ENCODE results near the gene SLC25A13. TPM values are rescaled to one million over a fixed set of nuclear protein-coding genes. Genes with fewer than 3 reads are reported as not detected.

Gene SLC25A13
- total RNA-seq, 1 experiment from 2014 or later, result 19.5 TPM

DNA sequence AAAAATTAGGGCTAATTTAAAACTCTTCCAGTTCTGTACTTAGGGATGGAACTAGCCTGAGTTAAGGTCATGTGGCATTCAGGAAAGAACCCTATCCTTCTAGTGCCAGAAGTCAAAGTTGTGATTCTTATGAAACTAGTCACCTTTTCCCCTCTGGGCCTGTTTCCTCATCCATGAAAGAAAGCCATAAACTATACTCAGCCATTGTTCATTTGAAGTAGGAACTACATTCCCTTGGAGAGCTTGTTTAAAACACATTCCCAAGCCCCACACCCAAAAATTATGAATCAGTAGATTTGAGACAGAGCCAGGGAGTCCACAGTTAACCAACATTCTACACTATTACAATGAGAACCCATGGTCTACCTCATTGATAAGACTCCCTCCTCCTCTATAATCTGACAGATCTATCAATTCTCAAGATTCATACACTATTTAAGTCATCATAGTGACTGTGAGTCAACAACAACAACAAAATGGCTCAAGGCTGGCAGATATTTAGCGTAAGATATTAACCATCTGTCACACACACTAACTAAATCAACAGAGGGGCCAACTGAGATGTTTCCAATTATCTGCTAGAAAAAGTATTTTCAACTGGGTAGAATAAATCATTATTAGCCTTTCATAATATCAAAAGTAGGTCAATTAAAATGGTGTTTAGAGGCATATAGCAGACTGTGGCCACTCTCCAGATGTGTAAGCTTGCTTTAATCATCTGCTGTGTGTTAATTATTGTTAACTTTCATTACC lies 102.3 kb downstream of the SLC25A13 start:
- Histone ChIP-seq H4K20me1 (ENCODE audit: low read length) (no peaks in the 10 kb centered on the region), H3K4me1 (ENCODE audit: insufficient read depth, low read length) (peaks cover 25% of the 10 kb centered on the region), H3K36me3 (ENCODE audit: low read depth, low read length) (no peaks in the 10 kb centered on the region; the same call in 1 of the 2 replicates), H3K4me3 (ENCODE audit: low read length) (no peak overlapping the region), H3K9me2 (replicated peaks; ENCODE audit: low read length) (no peaks in the 10 kb centered on the region), H3K79me2 (ENCODE audit: low read length) (peaks cover 8% of the 10 kb centered on the region; the same call in 1 of the 2 replicates), H3K27ac (ENCODE audit: low read length) (peak overlapping the region; percentile 74), H3F3A (ENCODE audit: low read length, unreplicated experiment) (peaks cover 4% of the 10 kb centered on the region), H3K9ac (ENCODE audit: low read length) (peak overlapping the region; percentile 14; the same call in 1 of the 2 replicates), H3K9me3 (ENCODE audit: low read length) (no peaks in the 10 kb centered on the region), H3K4me2 (ENCODE audit: low read length) (peak overlapping the region; percentile 53), H2AFZ (ENCODE audit: low read length) (0 out of 2 replicates have a peak overlapping the region, but pooled peaks have one; percentile 22), H3K27me3 (ENCODE audit: low read length) (no peaks in the 10 kb centered on the region)
- DNase-seq (peak; percentile 93), ATAC-seq (peak; percentile 97)
- CTCF ChIA-PET, result interaction anchor here (0.6 kb wide), 1 partner anchor 40 kb away, joined by 3 read pairs; no protein-coding TSS in a partner anchor
- POLR2A ChIA-PET (ENCODE audit: unreplicated experiment), result no interaction called here
- intact Hi-C loops (cut with micrococcal nuclease), result loop anchor here (5.0 kb wide), 3 partner anchors 83 to 132 kb away; partner anchors contain the start of gene SLC25A13
- TF ChIP-seq EZH2 (IDR thresholded peaks at IDR 0.05; ENCODE audit: low read length, unreplicated experiment), result no peak
- TF ChIP-seq, protein P1, sequence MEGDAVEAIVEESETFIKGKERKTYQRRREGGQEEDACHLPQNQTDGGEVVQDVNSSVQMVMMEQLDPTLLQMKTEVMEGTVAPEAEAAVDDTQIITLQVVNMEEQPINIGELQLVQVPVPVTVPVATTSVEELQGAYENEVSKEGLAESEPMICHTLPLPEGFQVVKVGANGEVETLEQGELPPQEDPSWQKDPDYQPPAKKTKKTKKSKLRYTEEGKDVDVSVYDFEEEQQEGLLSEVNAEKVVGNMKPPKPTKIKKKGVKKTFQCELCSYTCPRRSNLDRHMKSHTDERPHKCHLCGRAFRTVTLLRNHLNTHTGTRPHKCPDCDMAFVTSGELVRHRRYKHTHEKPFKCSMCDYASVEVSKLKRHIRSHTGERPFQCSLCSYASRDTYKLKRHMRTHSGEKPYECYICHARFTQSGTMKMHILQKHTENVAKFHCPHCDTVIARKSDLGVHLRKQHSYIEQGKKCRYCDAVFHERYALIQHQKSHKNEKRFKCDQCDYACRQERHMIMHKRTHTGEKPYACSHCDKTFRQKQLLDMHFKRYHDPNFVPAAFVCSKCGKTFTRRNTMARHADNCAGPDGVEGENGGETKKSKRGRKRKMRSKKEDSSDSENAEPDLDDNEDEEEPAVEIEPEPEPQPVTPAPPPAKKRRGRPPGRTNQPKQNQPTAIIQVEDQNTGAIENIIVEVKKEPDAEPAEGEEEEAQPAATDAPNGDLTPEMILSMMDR (conservative IDR thresholded peaks at IDR 0.05; ENCODE audit: low read depth, low read length), result no peak
- TF ChIP-seq EZH2phosphoT487 (IDR thresholded peaks at IDR 0.05; ENCODE audit: borderline replicate concordance, low read length), result no peak
- no TSS peak for BruUV-seq (replicated peaks)

DNA sequence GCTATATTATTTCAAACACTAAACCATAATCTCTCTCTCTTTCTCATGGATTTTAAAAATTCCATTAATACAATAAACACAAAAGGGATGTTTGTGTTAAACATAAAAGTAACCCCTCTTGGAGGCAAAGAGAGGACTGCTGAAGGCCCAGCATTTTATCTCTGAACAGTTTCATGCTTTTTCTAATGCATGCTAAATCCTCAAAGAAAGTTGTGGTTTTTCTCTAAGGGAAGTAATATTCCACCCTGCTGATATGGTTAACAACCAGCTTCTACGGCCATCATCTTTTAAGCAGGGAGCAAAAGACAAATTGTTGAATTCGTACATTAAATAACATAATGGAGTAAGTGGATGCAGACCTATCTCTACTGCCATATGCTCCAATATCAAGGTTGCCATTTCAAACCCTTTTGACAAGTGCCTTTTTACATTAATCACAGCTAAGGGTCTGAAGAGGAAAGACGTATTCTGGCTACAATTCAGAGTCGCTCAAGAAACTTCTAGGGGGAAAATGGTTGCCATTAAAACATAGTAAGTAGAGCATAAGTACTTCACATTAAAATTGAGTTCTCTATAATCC lies 103.1 kb downstream of the SLC25A13 start:
- POLR2A ChIA-PET (ENCODE audit: unreplicated experiment), result no interaction called here
- no peak overlapping the region for H3K4me3 ChIP-seq (ENCODE audit: low read length)
- H2AFZ ChIP-seq (ENCODE audit: low read length), result no peak overlapping the region
- no peaks in the 10 kb centered on the region for H3K9me3 ChIP-seq (ENCODE audit: low read length)
- DNase-seq (no peak), ATAC-seq (no peak)
- no peaks in the 10 kb centered on the region for H4K20me1 ChIP-seq (ENCODE audit: low read length)
- peak overlapping the region; percentile 74 for H3K27ac ChIP-seq (ENCODE audit: low read length)
- H3K27me3 ChIP-seq (ENCODE audit: low read length), result no peaks in the 10 kb centered on the region
- no peaks in the 10 kb centered on the region for H3K9me2 ChIP-seq (replicated peaks; ENCODE audit: low read length)
- no peaks in the 10 kb centered on the region for H3K36me3 ChIP-seq (ENCODE audit: low read depth, low read length)
- no TSS peak for BruUV-seq (replicated peaks)
- H3K9ac ChIP-seq (ENCODE audit: low read length), result peak overlapping the region; percentile 14; the same call in 1 of the 2 replicates
- H3F3A ChIP-seq (ENCODE audit: low read length, unreplicated experiment), result peaks cover 4% of the 10 kb centered on the region
- intact Hi-C loops (cut with micrococcal nuclease), result loop anchor here (5.0 kb wide), 3 partner anchors 84 to 131 kb away; partner anchors contain the start of gene SLC25A13
- peak overlapping the region; percentile 38 for H3K4me2 ChIP-seq (ENCODE audit: low read length)
- CTCF ChIA-PET, result interaction anchor here (0.6 kb wide), 1 partner anchor 40 kb away, joined by 3 read pairs; no protein-coding TSS in a partner anchor
- H3K4me1 ChIP-seq (ENCODE audit: insufficient read depth, low read length), result peaks cover 25% of the 10 kb centered on the region
- H3K79me2 ChIP-seq (ENCODE audit: low read length), result peaks cover 8% of the 10 kb centered on the region; the same call in 1 of the 2 replicates
- no peak for TF ChIP-seq EZH2 (IDR thresholded peaks at IDR 0.05; ENCODE audit: low read length, unreplicated experiment)
- TF ChIP-seq EZH2phosphoT487 (IDR thresholded peaks at IDR 0.05; ENCODE audit: borderline replicate concordance, low read length), result no peak
- TF ChIP-seq, protein P1 (conservative IDR thresholded peaks at IDR 0.05; ENCODE audit: low read depth, low read length), result no peak
